ENCODE measurements around the gene MSX2. TPM values are rescaled to one million over a fixed set of nuclear protein-coding genes. Genes with fewer than 3 reads are reported as not detected.

MSX2 gene
- 1 to 10 TPM in 1 of 2 donors, not detected in 1; 2.0 TPM for total RNA-seq

- H3K27me3 ChIP-seq (replicated peaks; ENCODE audit: insufficient read depth) = peaks cover 21% of the 10 kb centered on the region
- no peaks in the 10 kb centered on the region for H3K36me3 ChIP-seq
- peak within 1 kb of the TSS; percentile 78 for H3K4me3 ChIP-seq
- peak; percentile 26 for ATAC-seq (ENCODE audit: insufficient number of reproducible peaks, low FRiP score, low read depth)
- H3K9me3 ChIP-seq = no peaks in the 10 kb centered on the region
- TF ChIP-seq CTCF (IDR thresholded peaks at IDR 0.05) = no peak
- peaks cover 10 to 24% of the 10 kb centered on the region in 2 donors for H3K4me1 ChIP-seq (ENCODE audit: control insufficient read depth in 1 of 2, low read depth in 2 of 2)
- peak within 1 kb of the TSS in 1 of 2 donors; percentile 8 for H3K27ac ChIP-seq
- no peak for DNase-seq (ENCODE audit: low spot score)
These were observed at the start of gene MSX2 for GRCh38 chr5:174724484-174725260. TSS of gene MSX2 (plus strand) at chr5:174724582. CDS start at chr5:174724660, 78 bp downstream.

- TF ChIP-seq CTCF (IDR thresholded peaks at IDR 0.05) = no peak
- H3K4me3 ChIP-seq = no peak overlapping the region
- H3K27ac ChIP-seq = no peak overlapping the region
- H3K36me3 ChIP-seq = no peaks in the 10 kb centered on the region
- no peak for DNase-seq (ENCODE audit: low spot score)
- ATAC-seq (ENCODE audit: insufficient number of reproducible peaks, low FRiP score, low read depth) = no peak
- H3K27me3 ChIP-seq (replicated peaks; ENCODE audit: insufficient read depth) = no peaks in the 10 kb centered on the region
- H3K4me1 ChIP-seq (ENCODE audit: control insufficient read depth in 1 of 2, low read depth in 2 of 2) = no peaks in the 10 kb centered on the region
- no peaks in the 10 kb centered on the region for H3K9me3 ChIP-seq
These were observed 49.3 kb upstream of the MSX2 start for GRCh38 chr5:174675110-174675509.

GRCh38 chr5:174675916-174676315 lies 48.5 kb upstream of the MSX2 start:
- Histone ChIP-seq H3K4me1 (ENCODE audit: control insufficient read depth in 1 of 2, low read depth in 2 of 2) (no peaks in the 10 kb centered on the region), H3K9me3 (no peaks in the 10 kb centered on the region), H3K27me3 (replicated peaks; ENCODE audit: insufficient read depth) (no peaks in the 10 kb centered on the region), H3K36me3 (no peaks in the 10 kb centered on the region), H3K4me3 (no peak overlapping the region), H3K27ac (no peak overlapping the region)
- no peak for TF ChIP-seq CTCF (IDR thresholded peaks at IDR 0.05)
- DNase-seq (ENCODE audit: low spot score) (no peak), ATAC-seq (ENCODE audit: insufficient number of reproducible peaks, low FRiP score, low read depth) (no peak)

- no peak for DNase-seq (ENCODE audit: low spot score)
- no peak for ATAC-seq (ENCODE audit: insufficient number of reproducible peaks, low FRiP score, low read depth)
- Histone ChIP-seq H3K27me3 (replicated peaks; ENCODE audit: insufficient read depth) (no peaks in the 10 kb centered on the region), H3K36me3 (no peaks in the 10 kb centered on the region), H3K9me3 (no peaks in the 10 kb centered on the region), H3K4me1 (ENCODE audit: control insufficient read depth in 1 of 2, low read depth in 2 of 2) (no peaks in the 10 kb centered on the region), H3K27ac (no peak overlapping the region), H3K4me3 (no peak overlapping the region)
- no peak for TF ChIP-seq CTCF (IDR thresholded peaks at IDR 0.05)
These were observed 46.3 kb upstream of the MSX2 start for GRCh38 chr5:174678107-174678506.

GRCh38 chr5:174680901-174681565 lies 43.3 kb upstream of the MSX2 start:
- H3K9me3 ChIP-seq = no peaks in the 10 kb centered on the region
- no peak for DNase-seq (ENCODE audit: low spot score)
- TF ChIP-seq CTCF (IDR thresholded peaks at IDR 0.05) = no peak
- no peaks in the 10 kb centered on the region for H3K36me3 ChIP-seq
- ATAC-seq (ENCODE audit: insufficient number of reproducible peaks, low FRiP score, low read depth) = no peak
- no peaks in the 10 kb centered on the region for H3K27me3 ChIP-seq (replicated peaks; ENCODE audit: insufficient read depth)
- no peak overlapping the region for H3K27ac ChIP-seq
- H3K4me3 ChIP-seq = no peak overlapping the region
- no peaks in the 10 kb centered on the region for H3K4me1 ChIP-seq (ENCODE audit: control insufficient read depth in 1 of 2, low read depth in 2 of 2)
